Measurements from ENCODE around the gene MFSD6.
A peak's percentile ranks its signal among the peaks of the same experiment; 100 is the strongest.

Gene MFSD6

GRCh38 chr2:190481339-190481738 is 73.2 kb downstream of the MFSD6 start:
- POLR2A ChIA-PET: no interaction called here
- TF ChIP-seq, protein P1, sequence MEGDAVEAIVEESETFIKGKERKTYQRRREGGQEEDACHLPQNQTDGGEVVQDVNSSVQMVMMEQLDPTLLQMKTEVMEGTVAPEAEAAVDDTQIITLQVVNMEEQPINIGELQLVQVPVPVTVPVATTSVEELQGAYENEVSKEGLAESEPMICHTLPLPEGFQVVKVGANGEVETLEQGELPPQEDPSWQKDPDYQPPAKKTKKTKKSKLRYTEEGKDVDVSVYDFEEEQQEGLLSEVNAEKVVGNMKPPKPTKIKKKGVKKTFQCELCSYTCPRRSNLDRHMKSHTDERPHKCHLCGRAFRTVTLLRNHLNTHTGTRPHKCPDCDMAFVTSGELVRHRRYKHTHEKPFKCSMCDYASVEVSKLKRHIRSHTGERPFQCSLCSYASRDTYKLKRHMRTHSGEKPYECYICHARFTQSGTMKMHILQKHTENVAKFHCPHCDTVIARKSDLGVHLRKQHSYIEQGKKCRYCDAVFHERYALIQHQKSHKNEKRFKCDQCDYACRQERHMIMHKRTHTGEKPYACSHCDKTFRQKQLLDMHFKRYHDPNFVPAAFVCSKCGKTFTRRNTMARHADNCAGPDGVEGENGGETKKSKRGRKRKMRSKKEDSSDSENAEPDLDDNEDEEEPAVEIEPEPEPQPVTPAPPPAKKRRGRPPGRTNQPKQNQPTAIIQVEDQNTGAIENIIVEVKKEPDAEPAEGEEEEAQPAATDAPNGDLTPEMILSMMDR (IDR thresholded peaks at IDR 0.05; ENCODE audit: insufficient read depth, low read length, missing control alignments): no peak
- no peak for DNase-seq (ENCODE audit: low read depth, low spot score)
- no peak overlapping the region for H3K4me3 ChIP-seq (ENCODE audit: low read depth, low read length)
- CTCF ChIA-PET: no interaction called here

GRCh38 chr2:190482451-190482850 is 74.3 kb downstream of the MFSD6 start:
- no peak overlapping the region for H3K4me3 ChIP-seq (ENCODE audit: low read depth, low read length)
- DNase-seq (ENCODE audit: low read depth, low spot score): peak; percentile 24
- POLR2A ChIA-PET: no interaction called here
- CTCF ChIA-PET: no interaction called here
- TF ChIP-seq, protein P1 (IDR thresholded peaks at IDR 0.05; ENCODE audit: insufficient read depth, low read length, missing control alignments): no peak

DNA sequence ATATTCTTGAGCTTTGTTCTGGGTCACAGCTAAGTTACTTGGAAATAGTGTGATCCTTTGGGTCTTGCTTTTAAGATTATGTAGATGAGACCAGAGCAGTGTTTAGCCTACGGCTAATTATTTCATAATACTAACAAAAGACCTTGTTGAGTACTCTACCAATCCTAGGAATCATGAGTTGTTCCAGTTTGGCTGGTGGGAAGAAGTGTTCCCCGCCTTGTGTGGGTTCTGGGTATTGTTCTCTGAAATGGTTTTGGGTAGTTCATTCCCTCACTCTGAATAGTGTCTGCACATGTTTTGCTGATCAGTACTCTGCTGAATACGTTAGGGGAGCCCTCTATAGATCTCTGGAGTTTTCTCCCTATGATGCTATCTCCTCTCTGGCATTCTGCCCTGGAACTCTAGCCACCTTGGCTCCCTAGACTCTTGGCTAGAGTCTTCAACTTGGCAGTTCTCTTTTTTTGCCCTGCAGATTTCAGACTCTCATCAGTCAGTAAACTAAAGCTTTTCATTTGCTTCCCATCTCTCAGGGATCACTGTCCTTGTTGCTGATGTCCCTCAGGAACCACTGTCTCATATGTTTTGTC is 78.0 kb downstream of the MFSD6 start:
- ChIA-PET POLR2A (no interaction called here), CTCF (no interaction called here)
- H3K4me3 ChIP-seq (ENCODE audit: low read depth, low read length): no peak overlapping the region
- no peak for DNase-seq (ENCODE audit: low read depth, low spot score)
- TF ChIP-seq, protein P1 (IDR thresholded peaks at IDR 0.05; ENCODE audit: insufficient read depth, low read length, missing control alignments): no peak

DNA sequence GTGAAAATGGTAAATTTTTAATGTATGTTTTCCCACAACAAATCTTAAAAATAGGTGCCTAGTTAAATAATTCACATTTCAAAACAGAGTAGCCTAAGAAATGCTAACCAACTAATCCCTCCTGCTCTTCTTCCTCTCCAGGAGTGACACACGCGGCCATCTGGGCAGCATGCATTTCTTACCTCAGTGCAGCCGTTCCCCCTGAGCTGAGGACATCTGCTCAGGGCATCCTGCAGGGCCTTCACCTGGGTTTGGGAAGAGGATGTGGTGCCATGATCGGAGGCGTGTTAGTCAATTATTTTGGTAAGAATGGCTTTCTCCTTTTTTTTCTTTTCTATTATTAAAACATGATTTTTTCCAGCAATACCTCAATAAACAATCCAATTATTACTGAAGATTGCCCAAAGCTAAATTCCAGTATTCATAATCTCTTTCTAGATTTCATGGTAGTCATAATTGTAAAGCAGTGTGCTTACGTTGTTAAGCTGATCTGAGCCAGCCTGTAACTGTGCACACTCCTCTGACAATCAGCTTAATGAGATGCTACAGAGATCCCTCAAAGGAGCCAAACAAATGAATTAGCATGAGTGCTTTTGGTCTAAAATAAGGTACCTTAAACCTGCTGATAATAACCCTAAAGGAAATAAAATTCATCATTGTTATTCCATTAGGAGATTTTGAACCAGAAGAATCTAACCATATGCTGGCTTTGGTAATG is 80.5 kb downstream of the MFSD6 start:
- H3K4me3 ChIP-seq (ENCODE audit: low read depth, low read length): no peak overlapping the region
- TF ChIP-seq, protein P1 (IDR thresholded peaks at IDR 0.05; ENCODE audit: insufficient read depth, low read length, missing control alignments): no peak
- POLR2A ChIA-PET: no interaction called here
- no peak for DNase-seq (ENCODE audit: low read depth, low spot score)
- CTCF ChIA-PET: interaction anchor here (1.1 kb wide), 1 partner anchor 11 kb away, joined by 3 read pairs; no protein-coding TSS in a partner anchor

DNA sequence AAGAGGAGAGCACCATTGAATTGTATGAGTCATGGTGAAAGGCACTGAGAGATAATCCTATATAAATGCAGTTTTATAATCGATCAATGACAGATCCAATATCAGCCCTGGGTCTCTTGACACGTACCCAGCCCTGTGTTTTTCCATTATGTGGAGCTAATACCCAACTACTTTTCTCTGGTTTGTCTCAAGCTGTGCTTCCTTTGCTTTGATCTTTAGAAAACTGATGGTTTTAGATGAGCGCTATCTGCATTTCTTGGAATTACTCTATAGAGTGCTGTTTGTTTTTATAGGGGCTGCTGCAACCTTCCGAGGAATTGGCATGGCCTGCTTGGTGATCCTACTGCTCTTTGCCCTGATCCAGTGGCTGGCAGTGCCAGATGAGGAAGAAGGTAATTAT is 81.3 kb downstream of the MFSD6 start:
- ChIA-PET CTCF (no interaction called here), POLR2A (no interaction called here)
- TF ChIP-seq, protein P1 (IDR thresholded peaks at IDR 0.05; ENCODE audit: insufficient read depth, low read length, missing control alignments): no peak
- DNase-seq (ENCODE audit: low read depth, low spot score): no peak
- no peak overlapping the region for H3K4me3 ChIP-seq (ENCODE audit: low read depth, low read length)

- TF ChIP-seq, protein P1 (IDR thresholded peaks at IDR 0.05; ENCODE audit: insufficient read depth, low read length, missing control alignments): no peak
- DNase-seq (ENCODE audit: low read depth, low spot score): no peak
- POLR2A ChIA-PET: no interaction called here
- CTCF ChIA-PET: no interaction called here
- H3K4me3 ChIP-seq (ENCODE audit: low read depth, low read length): no peak overlapping the region
Observed at GRCh38 chr2:190490502-190490901, 82.3 kb downstream of the MFSD6 start.

Measured in AG04449 (cell line).